KBM-7 (cell line): ENCODE results near the gene MTF1.

Experiments used
- DNase-seq: peaks from one replicate; pipeline ENCODE4 v3.0.0-alpha.2; 2015
- in situ Hi-C: fragments of 300-500 bp; cut with MboI; formaldehyde crosslinking; loops from 2 replicates; pipeline ENCODE4 v1.14.3; 2020; ENCODE audit warnings: low sequenced_read_pairs, low pct_unique_long_range_greater_than_20kb, mixed read lengths

The MTF1 gene

GRCh38 chr1:37841652-37842051 lies 17.7 kb downstream of the MTF1 start:
- in situ Hi-C loops, result no loop called here
- no peak for DNase-seq

- in situ Hi-C loops, result no loop called here
- DNase-seq, result no peak
Measured at GRCh38 chr1:37840711-37841110, 18.7 kb downstream of the MTF1 start.

GRCh38 chr1:37839676-37840075 lies 19.7 kb downstream of the MTF1 start:
- in situ Hi-C loops, result no loop called here
- DNase-seq, result no peak

GRCh38 chr1:37836788-37837187 lies 22.6 kb downstream of the MTF1 start:
- no peak for DNase-seq
- in situ Hi-C loops, result no loop called here

GRCh38 chr1:37831809-37832208 lies 27.6 kb downstream of the MTF1 start:
- no peak for DNase-seq
- in situ Hi-C loops, result no loop called here

GRCh38 chr1:37831109-37831508 lies 28.3 kb downstream of the MTF1 start:
- in situ Hi-C loops, result no loop called here
- DNase-seq, result no peak

GRCh38 chr1:37828410-37829074 lies 30.9 kb downstream of the MTF1 start:
- in situ Hi-C loops, result no loop called here
- no peak for DNase-seq

GRCh38 chr1:37825506-37825905 lies 33.9 kb downstream of the MTF1 start:
- DNase-seq, result no peak
- in situ Hi-C loops, result no loop called here

- no peak for DNase-seq
- in situ Hi-C loops, result no loop called here
Measured at GRCh38 chr1:37824001-37824400, 35.4 kb downstream of the MTF1 start.

- in situ Hi-C loops, result no loop called here
- DNase-seq, result no peak
Measured at GRCh38 chr1:37822906-37823815, 36.2 kb downstream of the MTF1 start.

- in situ Hi-C loops, result no loop called here
Measured at GRCh38 chr1:37821481-37821880, 37.9 kb downstream of the MTF1 start.

GRCh38 chr1:37817481-37817880 lies 41.9 kb downstream of the MTF1 start:
- in situ Hi-C loops, result no loop called here
- no peak for DNase-seq

More at GRCh38 chr1:37821481-37821880, 37.9 kb downstream of the MTF1 start:
- no peak for DNase-seq

- DNase-seq, result no peak
- in situ Hi-C loops, result no loop called here
Measured at GRCh38 chr1:37814252-37814651, 45.1 kb downstream of the MTF1 start.

- in situ Hi-C loops, result no loop called here
- no peak for DNase-seq
Measured at GRCh38 chr1:37813529-37814145, 45.8 kb downstream of the MTF1 start.

- DNase-seq, result peak; percentile 83
- in situ Hi-C loops, result no loop called here
Measured at GRCh38 chr1:37811027-37811655, 48.3 kb downstream of the MTF1 start.

GRCh38 chr1:37809942-37810341 lies 49.5 kb downstream of the MTF1 start:
- in situ Hi-C loops, result no loop called here
- DNase-seq, result no peak

GRCh38 chr1:37808369-37809319 lies 50.7 kb downstream of the MTF1 start:
- DNase-seq, result peak; percentile 40
- in situ Hi-C loops, result no loop called here

GRCh38 chr1:37807555-37808368 lies 51.6 kb downstream of the MTF1 start, which contains the start of the genes C1orf122 and YRDC:
TSS of gene C1orf122 (plus strand) at chr1:37807790. CDS start at chr1:37808405, 615 bp downstream.
TSS of gene YRDC (minus strand) at chr1:37808208. CDS start at chr1:37808180, 28 bp downstream.
- in situ Hi-C loops, result no loop called here
- peak; percentile 92 for DNase-seq
